Stimulated activated CD8-positive, alpha-beta memory T cell treated with anti-CD3 and anti-CD28 coated beads, Interleukin-2, amount 100 ng/mL, for 1 hour (primary cell): ENCODE data around the gene ITGB8.

Experiments
- DNase-seq, 2 donors: peaks; one replicate each; pipeline ENCODE4 v3.0.0-alpha.2; 2020; ENCODE audit warnings: low read depth in 2 of 2

ITGB8 gene

DNA sequence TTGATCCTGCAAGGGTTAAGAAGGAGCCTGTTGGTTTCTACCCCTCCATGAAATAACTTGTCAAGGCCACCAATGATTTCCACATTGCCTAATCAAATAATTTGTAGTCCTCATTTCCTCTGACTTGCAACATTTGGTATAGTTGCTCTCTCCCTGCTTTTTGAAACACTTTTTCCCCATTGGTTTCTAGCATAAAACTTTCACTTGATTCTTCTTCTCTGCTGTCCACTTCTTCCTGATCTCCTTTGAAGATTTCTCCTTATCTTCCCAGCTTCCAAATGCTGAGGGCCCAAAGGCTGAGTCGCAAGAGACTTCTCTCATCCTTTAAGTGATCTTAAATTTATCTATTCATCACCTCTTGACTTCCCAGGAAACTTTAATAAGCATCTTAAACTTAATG lies 134.2 kb downstream of the ITGB8 start:
- DNase-seq = no peak
